Brain microvascular endothelial cell (primary cell): ENCODE results near the gene GRIK3.

Experiments used
- DNase-seq: peaks from one replicate; pipeline ENCODE4 v3.0.0-alpha.2; 2020
- H3K27ac ChIP-seq: fragments of 250-450 bp; sonication (Bioruptor Pico); 2 replicates; pipeline ENCODE4 v1.5.1; 2020; ENCODE audit warnings: mild to moderate bottlenecking, moderate library complexity
- H3K27me3 ChIP-seq: fragments of 250-450 bp; sonication (Bioruptor Pico); replicated peaks from 2 replicates; pipeline ENCODE4 v1.5.1; 2020; ENCODE audit warnings: mild to moderate bottlenecking
- H3K36me3 ChIP-seq: fragments of 250-450 bp; sonication (Bioruptor Pico); replicated peaks from 2 replicates; pipeline ENCODE4 v1.5.1; 2020; ENCODE audit warnings: mild to moderate bottlenecking
- H3K4me3 ChIP-seq: 2 replicates; pipeline ENCODE4 v1.5.1; 2011; ENCODE audit warnings: low read depth, mild to moderate bottlenecking, control low read depth, low read length, moderate library complexity
- in situ Hi-C: cut with HindIII; loops from 2 replicates; pipeline ENCODE4 v1.10.0; 2017; ENCODE audit warnings: low sequenced_read_pairs, low pct_ligation_motif_present
- TF ChIP-seq, protein P1 (sequence below): IDR thresholded peaks from 2 replicates; pipeline ENCODE4 v1.5.1; 2011; ENCODE audit warnings: low read depth, mild to moderate bottlenecking, moderate library complexity, low read length, control low read depth, inconsistent platforms; ENCODE audit errors: missing control alignments

The GRIK3 gene

DNA sequence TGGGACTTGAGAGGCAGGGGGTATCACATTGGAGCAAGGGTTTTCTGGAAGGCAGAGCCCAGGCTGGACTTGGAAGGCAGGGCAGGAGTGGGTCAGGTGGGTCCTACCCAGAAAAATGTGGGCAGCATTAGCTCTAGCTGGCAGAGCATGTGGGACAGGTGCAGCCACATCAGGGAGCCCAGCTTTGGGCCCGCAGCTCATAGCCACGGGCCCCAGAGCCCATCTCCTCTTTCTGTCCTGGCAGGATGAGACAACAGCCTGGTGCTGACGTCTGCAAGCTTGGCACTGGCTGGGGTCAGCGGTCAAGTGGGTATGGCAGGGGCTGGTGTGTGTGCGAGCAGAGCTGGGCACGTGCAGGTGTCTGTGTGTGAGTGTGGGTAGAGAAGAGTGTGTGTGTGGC is 154.7 kb downstream of the GRIK3 start:
- H3K27ac ChIP-seq: no peak overlapping the region
- in situ Hi-C loops: no loop called here
- no peak overlapping the region for H3K4me3 ChIP-seq
- no peaks in the 10 kb centered on the region for H3K36me3 ChIP-seq
- H3K27me3 ChIP-seq: no peaks in the 10 kb centered on the region
- TF ChIP-seq, protein P1, sequence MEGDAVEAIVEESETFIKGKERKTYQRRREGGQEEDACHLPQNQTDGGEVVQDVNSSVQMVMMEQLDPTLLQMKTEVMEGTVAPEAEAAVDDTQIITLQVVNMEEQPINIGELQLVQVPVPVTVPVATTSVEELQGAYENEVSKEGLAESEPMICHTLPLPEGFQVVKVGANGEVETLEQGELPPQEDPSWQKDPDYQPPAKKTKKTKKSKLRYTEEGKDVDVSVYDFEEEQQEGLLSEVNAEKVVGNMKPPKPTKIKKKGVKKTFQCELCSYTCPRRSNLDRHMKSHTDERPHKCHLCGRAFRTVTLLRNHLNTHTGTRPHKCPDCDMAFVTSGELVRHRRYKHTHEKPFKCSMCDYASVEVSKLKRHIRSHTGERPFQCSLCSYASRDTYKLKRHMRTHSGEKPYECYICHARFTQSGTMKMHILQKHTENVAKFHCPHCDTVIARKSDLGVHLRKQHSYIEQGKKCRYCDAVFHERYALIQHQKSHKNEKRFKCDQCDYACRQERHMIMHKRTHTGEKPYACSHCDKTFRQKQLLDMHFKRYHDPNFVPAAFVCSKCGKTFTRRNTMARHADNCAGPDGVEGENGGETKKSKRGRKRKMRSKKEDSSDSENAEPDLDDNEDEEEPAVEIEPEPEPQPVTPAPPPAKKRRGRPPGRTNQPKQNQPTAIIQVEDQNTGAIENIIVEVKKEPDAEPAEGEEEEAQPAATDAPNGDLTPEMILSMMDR: no peak
- no peak for DNase-seq

DNA sequence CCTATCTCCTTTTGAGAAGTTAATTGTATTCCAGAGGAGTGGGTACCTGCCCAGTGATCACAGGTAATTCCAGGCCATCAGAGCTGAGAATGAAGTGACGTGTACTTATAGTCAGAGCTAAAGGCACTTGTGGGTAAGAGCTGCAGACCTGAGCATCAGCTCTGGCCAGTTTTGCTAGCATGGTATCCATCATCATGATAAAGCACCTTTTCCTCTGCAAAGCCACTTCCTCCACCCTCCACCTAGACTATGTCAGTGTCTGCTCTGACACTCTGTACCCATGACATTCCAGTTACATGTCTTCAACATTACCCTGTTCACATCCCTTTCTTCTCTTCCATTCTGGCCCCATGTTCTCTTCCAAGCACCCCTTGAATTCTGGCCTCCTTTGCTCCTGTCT is 157.3 kb downstream of the GRIK3 start:
- no peak for DNase-seq
- TF ChIP-seq, protein P1: no peak
- in situ Hi-C loops: no loop called here
- no peaks in the 10 kb centered on the region for H3K36me3 ChIP-seq
- H3K27ac ChIP-seq: no peak overlapping the region
- H3K27me3 ChIP-seq: no peaks in the 10 kb centered on the region
- no peak overlapping the region for H3K4me3 ChIP-seq

DNA sequence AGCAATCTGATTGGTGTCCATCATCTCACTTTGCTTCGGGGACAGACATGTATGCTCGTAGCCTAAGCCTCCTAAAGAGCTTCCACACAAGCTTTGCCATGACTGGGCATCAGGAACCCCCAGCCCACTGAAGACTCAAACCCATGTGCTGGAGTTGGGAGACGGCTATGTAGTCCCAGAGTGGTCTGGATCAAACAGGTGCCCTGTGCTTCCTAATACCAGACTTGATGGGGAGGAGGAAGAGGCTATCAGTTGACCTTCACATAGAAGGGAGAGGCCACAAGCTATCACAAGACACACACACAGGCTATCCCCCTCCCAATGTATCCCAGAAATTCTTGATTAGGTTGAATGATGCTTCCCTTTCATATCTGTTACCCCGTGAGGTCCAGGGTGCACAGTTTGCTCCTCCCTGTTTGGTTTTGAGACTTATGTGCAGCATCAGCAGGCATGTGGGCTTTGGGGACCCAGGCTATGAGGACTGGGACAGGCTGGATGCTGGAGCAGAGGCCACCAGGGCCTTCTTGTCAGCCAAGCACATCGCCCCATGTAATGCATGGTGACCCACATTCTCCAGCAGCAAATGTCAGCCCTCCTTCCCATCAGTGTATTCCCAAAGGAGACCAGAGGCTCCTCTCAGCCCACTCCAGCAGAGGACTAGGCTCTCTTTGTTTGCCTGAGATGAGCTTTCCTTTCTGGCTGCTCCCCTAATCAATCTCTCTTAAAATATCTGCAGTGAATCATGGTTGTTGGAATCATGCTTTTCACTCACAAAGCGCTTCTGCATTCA is 159.8 kb downstream of the GRIK3 start:
- no peak for DNase-seq
- TF ChIP-seq, protein P1: no peak
- in situ Hi-C loops: no loop called here
- no peaks in the 10 kb centered on the region for H3K27me3 ChIP-seq
- no peak overlapping the region for H3K4me3 ChIP-seq
- H3K36me3 ChIP-seq: no peaks in the 10 kb centered on the region
- H3K27ac ChIP-seq: no peak overlapping the region

DNA sequence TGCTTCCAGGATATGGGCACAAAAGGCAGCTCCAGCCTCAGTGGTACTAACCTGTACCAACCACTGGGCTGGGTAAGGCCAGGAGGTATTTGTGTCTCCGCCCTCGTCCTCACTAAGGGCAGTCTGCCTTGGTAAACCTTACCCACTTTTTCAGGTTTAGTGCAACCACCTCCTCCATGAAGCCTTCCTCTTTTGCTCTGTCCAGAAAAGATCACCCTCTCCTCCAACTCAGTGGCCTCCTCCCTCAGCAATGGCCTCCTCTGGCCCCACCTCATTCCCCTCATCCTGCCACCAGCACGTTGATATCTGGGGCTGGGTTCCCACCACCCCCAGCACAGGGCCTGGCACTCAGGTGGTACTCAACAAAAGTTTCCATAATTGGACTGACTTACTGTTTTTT is 161.5 kb downstream of the GRIK3 start:
- in situ Hi-C loops: no loop called here

DNA sequence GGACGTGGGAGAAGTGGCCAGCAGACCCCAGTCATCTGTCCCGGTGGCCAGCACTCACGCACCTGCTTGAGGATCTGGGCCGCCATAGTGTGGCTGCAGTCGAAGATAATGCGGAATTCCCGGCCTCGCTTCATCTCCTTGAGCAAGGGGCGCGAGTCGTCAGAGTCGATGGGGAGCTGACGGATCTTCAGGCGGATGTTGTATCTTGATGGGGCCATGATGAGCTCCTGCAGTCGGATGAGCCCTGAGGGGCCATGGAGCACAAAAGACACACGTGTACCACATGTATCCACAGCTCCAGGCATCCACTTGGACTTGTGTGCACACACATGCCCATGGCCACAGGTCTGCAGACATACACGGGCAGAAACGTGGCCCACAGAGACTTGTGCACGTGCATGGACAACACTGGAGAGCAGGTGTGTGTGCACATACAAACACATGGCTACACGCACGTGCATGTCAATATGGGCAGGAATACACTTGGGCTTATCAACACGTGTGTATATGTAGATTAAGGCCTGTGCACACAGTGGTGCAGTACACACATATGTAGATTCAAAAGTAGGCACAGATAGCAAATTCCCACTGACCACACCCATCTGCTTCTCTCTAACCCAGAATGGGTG is 162.1 kb downstream of the GRIK3 start:
- TF ChIP-seq, protein P1: no peak
- in situ Hi-C loops: no loop called here

More for the DNA sequence above, 161.5 kb downstream of the GRIK3 start:
- H3K4me3 ChIP-seq: no peak overlapping the region
- DNase-seq: no peak
- H3K36me3 ChIP-seq: no peaks in the 10 kb centered on the region
- H3K27ac ChIP-seq: no peak overlapping the region
- H3K27me3 ChIP-seq: no peaks in the 10 kb centered on the region
- TF ChIP-seq, protein P1: no peak

More for the DNA sequence above, 162.1 kb downstream of the GRIK3 start:
- no peak overlapping the region for H3K27ac ChIP-seq
- DNase-seq: no peak
- H3K27me3 ChIP-seq: no peaks in the 10 kb centered on the region
- no peaks in the 10 kb centered on the region for H3K36me3 ChIP-seq
- H3K4me3 ChIP-seq: no peak overlapping the region
